Measurements from ENCODE around the gene PHACTR3. TPM values are rescaled to one million over a fixed set of nuclear protein-coding genes. Genes with fewer than 3 reads are reported as not detected.

Gene PHACTR3
- total RNA-seq, 2 donors from 2014 or later = 0.13 TPM; not detected in 1

- no peak for DNase-seq
- Mint-ChIP-seq H3K27ac (no peak overlapping the region), H3K9me3 (no peaks in the 10 kb centered on the region), H3K4me3 (no peak overlapping the region), H3K36me3 (ENCODE audit: low read depth) (no peaks in the 10 kb centered on the region), H3K27me3 (ENCODE audit: insufficient read depth) (peaks cover 35% of the 10 kb centered on the region), H3K4me1 (peaks cover 7% of the 10 kb centered on the region)
- H3K9ac ChIP-seq (ENCODE audit: extremely low read depth, low read length, poor library complexity, severe bottlenecking) = no peak overlapping the region
- no peak for TF ChIP-seq CTCF (conservative IDR thresholded peaks at IDR 0.05)
- H3K4me1 ChIP-seq (ENCODE audit: control insufficient read depth, insufficient read depth, low read length) = no peaks in the 10 kb centered on the region
- WGBS, 2 experiments (ENCODE audit: insufficient coverage in 1 of 2, insufficient read length in 1 of 2) = 75 to 76% methylated on average over 9 to 10 of the region's 10 CpGs
- peaks cover 32% of the 10 kb centered on the region for H3K27me3 ChIP-seq (ENCODE audit: control insufficient read depth, insufficient read depth, low read length, poor library complexity, severe bottlenecking)
- no peaks in the 10 kb centered on the region for H3K9me3 ChIP-seq (ENCODE audit: control insufficient read depth, low read length)
- H3K36me3 ChIP-seq (ENCODE audit: control insufficient read depth, insufficient read depth, low read length) = no peaks in the 10 kb centered on the region
- no peak overlapping the region for H3K4me3 ChIP-seq (ENCODE audit: low read length)
- H3K27ac ChIP-seq (ENCODE audit: low read depth, low read length) = no peak overlapping the region
Measured at GRCh38 chr20:59779656-59780380, 175.5 kb downstream of the PHACTR3 start.

DNA sequence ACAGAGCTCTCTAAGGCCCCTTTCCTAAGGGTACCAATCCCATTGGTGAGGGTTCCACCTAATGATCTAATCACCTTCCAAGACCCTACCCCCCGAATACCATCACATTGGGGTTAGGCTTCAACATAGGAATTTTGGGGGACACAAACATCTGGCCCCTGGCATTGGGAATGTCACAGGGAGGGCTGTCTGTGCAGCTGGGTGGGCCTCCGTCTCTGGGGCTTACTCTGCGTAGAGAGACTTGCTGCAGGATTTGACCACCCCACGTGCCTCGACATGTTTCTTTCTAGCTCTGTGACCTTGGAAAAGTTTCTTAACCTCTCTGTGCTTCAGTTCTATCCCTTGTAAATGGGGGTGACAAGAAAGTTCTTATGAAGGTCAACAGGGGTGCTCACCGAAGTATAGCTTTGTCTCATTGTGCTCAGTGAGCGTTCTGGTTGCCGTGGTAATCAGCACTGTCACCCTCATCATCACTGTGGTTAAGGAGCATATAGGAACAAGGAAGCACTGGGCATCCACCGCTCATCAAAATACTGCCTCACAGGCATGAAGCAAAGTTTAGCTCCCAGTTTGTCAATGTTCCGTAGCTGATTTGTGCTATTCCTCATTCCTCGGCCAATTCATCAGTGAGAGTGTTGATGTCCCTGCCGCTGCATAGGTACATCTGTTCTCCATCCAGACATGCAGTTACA lies 176.3 kb downstream of the PHACTR3 start:
- TF ChIP-seq CTCF (conservative IDR thresholded peaks at IDR 0.05) = no peak
- 88 to 92% methylated on average over 7 to 12 of the region's 12 CpGs for WGBS, 2 experiments (ENCODE audit: insufficient coverage in 1 of 2, insufficient read length in 1 of 2)
- no peaks in the 10 kb centered on the region for H3K4me1 ChIP-seq (ENCODE audit: control insufficient read depth, insufficient read depth, low read length)
- no peaks in the 10 kb centered on the region for H3K36me3 Mint-ChIP-seq (ENCODE audit: low read depth)
- H3K27me3 ChIP-seq (ENCODE audit: control insufficient read depth, insufficient read depth, low read length, poor library complexity, severe bottlenecking) = peaks cover 24% of the 10 kb centered on the region
- H3K27ac ChIP-seq (ENCODE audit: low read depth, low read length) = no peak overlapping the region
- H3K9ac ChIP-seq (ENCODE audit: extremely low read depth, low read length, poor library complexity, severe bottlenecking) = no peak overlapping the region
- H3K27ac Mint-ChIP-seq = no peak overlapping the region
- DNase-seq = no peak
- peaks cover 7% of the 10 kb centered on the region for H3K4me1 Mint-ChIP-seq
- H3K9me3 Mint-ChIP-seq = no peaks in the 10 kb centered on the region
- peaks cover 32% of the 10 kb centered on the region for H3K27me3 Mint-ChIP-seq (ENCODE audit: insufficient read depth)
- H3K36me3 ChIP-seq (ENCODE audit: control insufficient read depth, insufficient read depth, low read length) = no peaks in the 10 kb centered on the region
- no peak overlapping the region for H3K4me3 ChIP-seq (ENCODE audit: low read length)
- no peaks in the 10 kb centered on the region for H3K9me3 ChIP-seq (ENCODE audit: control insufficient read depth, low read length)
- H3K4me3 Mint-ChIP-seq = no peak overlapping the region

GRCh38 chr20:59781226-59781625 lies 176.9 kb downstream of the PHACTR3 start:
- no peaks in the 10 kb centered on the region for H3K9me3 ChIP-seq (ENCODE audit: control insufficient read depth, low read length)
- H3K4me3 Mint-ChIP-seq = no peak overlapping the region
- peaks cover 18% of the 10 kb centered on the region for H3K27me3 ChIP-seq (ENCODE audit: control insufficient read depth, insufficient read depth, low read length, poor library complexity, severe bottlenecking)
- H3K9me3 Mint-ChIP-seq = no peaks in the 10 kb centered on the region
- TF ChIP-seq CTCF (conservative IDR thresholded peaks at IDR 0.05) = no peak
- H3K27me3 Mint-ChIP-seq (ENCODE audit: insufficient read depth) = peaks cover 32% of the 10 kb centered on the region
- peaks cover 7% of the 10 kb centered on the region for H3K4me1 Mint-ChIP-seq
- H3K27ac ChIP-seq (ENCODE audit: low read depth, low read length) = no peak overlapping the region
- H3K36me3 ChIP-seq (ENCODE audit: control insufficient read depth, insufficient read depth, low read length) = no peaks in the 10 kb centered on the region
- no peak overlapping the region for H3K4me3 ChIP-seq (ENCODE audit: low read length)
- 86 to 96% methylated on average over 4 to 11 of the region's 12 CpGs for WGBS, 2 experiments (ENCODE audit: insufficient coverage in 1 of 2, insufficient read length in 1 of 2)
- DNase-seq = no peak
- no peaks in the 10 kb centered on the region for H3K36me3 Mint-ChIP-seq (ENCODE audit: low read depth)
- no peaks in the 10 kb centered on the region for H3K4me1 ChIP-seq (ENCODE audit: control insufficient read depth, insufficient read depth, low read length)
- H3K27ac Mint-ChIP-seq = no peak overlapping the region
- H3K9ac ChIP-seq (ENCODE audit: extremely low read depth, low read length, poor library complexity, severe bottlenecking) = no peak overlapping the region
